ENCODE measurements around the gene BMI1. TPM values are rescaled to one million over a fixed set of nuclear protein-coding genes. Genes with fewer than 3 reads are reported as not detected.

Gene BMI1
- total and polyA plus RNA-seq, 4 donors, result 13.2 to 28.7 (median 19.5) TPM

GRCh38 chr10:22368402-22368801 is 47.5 kb downstream of the BMI1 start:
- H3K27me3 ChIP-seq (ENCODE audit: control insufficient read depth in 4 of 4, insufficient read depth in 4 of 4, low read length in 3 of 4), result peaks cover 0 to 2% (median 0%) of the 10 kb centered on the region in 4 donors
- no peaks in the 10 kb centered on the region for H3K9me3 ChIP-seq (ENCODE audit: control insufficient read depth in 4 of 4, low read length in 3 of 4)
- no peak overlapping the region for H3K9ac ChIP-seq (ENCODE audit: low read depth in 1 of 2, low read length in 2 of 2)
- DNase-seq (ENCODE audit: low spot score), result no peak
- WGBS, result 87% methylated on average over 4 of the region's 4 CpGs
- TF ChIP-seq HNF4G (IDR thresholded peaks at IDR 0.05) (no peak), RXRA (IDR thresholded peaks at IDR 0.05) (no peak), CTCF (IDR thresholded peaks at IDR 0.05; ENCODE audit: low read depth, low read length, missing input control) (no peak), NR2F2 (IDR thresholded peaks at IDR 0.05) (no peak), TAF1 (conservative IDR thresholded peaks at IDR 0.05) (no peak), RAD21 (IDR thresholded peaks at IDR 0.05) (no peak), REST (IDR thresholded peaks at IDR 0.05) (no peak), HNF4A (conservative IDR thresholded peaks at IDR 0.05) (no peak), GABPA (IDR thresholded peaks at IDR 0.05 in 1 of 2, conservative IDR thresholded peaks at IDR 0.05 in 1 of 2) (no peak), FOXA1 (IDR thresholded peaks at IDR 0.05) (no peak), MAX (IDR thresholded peaks at IDR 0.05) (no peak), ATF3 (IDR thresholded peaks at IDR 0.05) (no peak), FOXA2 (IDR thresholded peaks at IDR 0.05) (no peak), SP1 (IDR thresholded peaks at IDR 0.05) (no peak)
- TF ChIP-seq, protein P1, sequence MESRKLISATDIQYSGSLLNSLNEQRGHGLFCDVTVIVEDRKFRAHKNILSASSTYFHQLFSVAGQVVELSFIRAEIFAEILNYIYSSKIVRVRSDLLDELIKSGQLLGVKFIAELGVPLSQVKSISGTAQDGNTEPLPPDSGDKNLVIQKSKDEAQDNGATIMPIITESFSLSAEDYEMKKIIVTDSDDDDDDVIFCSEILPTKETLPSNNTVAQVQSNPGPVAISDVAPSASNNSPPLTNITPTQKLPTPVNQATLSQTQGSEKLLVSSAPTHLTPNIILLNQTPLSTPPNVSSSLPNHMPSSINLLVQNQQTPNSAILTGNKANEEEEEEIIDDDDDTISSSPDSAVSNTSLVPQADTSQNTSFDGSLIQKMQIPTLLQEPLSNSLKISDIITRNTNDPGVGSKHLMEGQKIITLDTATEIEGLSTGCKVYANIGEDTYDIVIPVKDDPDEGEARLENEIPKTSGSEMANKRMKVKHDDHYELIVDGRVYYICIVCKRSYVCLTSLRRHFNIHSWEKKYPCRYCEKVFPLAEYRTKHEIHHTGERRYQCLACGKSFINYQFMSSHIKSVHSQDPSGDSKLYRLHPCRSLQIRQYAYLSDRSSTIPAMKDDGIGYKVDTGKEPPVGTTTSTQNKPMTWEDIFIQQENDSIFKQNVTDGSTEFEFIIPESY (IDR thresholded peaks at IDR 0.05), result no peak
- no peaks in the 10 kb centered on the region for H3K4me1 ChIP-seq (ENCODE audit: control insufficient read depth in 4 of 4, insufficient read depth in 4 of 4, low read length in 3 of 4)
- H3K4me3 ChIP-seq (ENCODE audit: low read depth in 1 of 3, low read length in 3 of 3), result no peak overlapping the region
- no peaks in the 10 kb centered on the region for H3K36me3 ChIP-seq (ENCODE audit: control insufficient read depth in 4 of 4, insufficient read depth in 3 of 4, low read depth in 1 of 4, low read length in 3 of 4)
- no peak overlapping the region for H3K27ac ChIP-seq (ENCODE audit: low read depth in 1 of 2, low read length in 2 of 2)

GRCh38 chr10:22368981-22369380 is 48.1 kb downstream of the BMI1 start:
- Histone ChIP-seq H3K27ac (ENCODE audit: low read depth in 1 of 2, low read length in 2 of 2) (no peak overlapping the region), H3K36me3 (ENCODE audit: control insufficient read depth in 4 of 4, insufficient read depth in 3 of 4, low read depth in 1 of 4, low read length in 3 of 4) (no peaks in the 10 kb centered on the region), H3K4me1 (ENCODE audit: control insufficient read depth in 4 of 4, insufficient read depth in 4 of 4, low read length in 3 of 4) (no peaks in the 10 kb centered on the region), H3K27me3 (ENCODE audit: control insufficient read depth in 4 of 4, insufficient read depth in 4 of 4, low read length in 3 of 4) (peaks cover 0 to 2% (median 0%) of the 10 kb centered on the region in 4 donors), H3K9me3 (ENCODE audit: control insufficient read depth in 4 of 4, low read length in 3 of 4) (no peaks in the 10 kb centered on the region), H3K4me3 (ENCODE audit: low read depth in 1 of 3, low read length in 3 of 3) (no peak overlapping the region), H3K9ac (ENCODE audit: low read depth in 1 of 2, low read length in 2 of 2) (no peak overlapping the region)
- WGBS, result 46% methylated on average over 2 of the region's 2 CpGs
- TF ChIP-seq TAF1 (conservative IDR thresholded peaks at IDR 0.05), result no peak
- TF ChIP-seq YY1 (IDR thresholded peaks at IDR 0.05), result no peak
- TF ChIP-seq RXRA (IDR thresholded peaks at IDR 0.05), result no peak
- no peak for TF ChIP-seq SP1 (IDR thresholded peaks at IDR 0.05)
- TF ChIP-seq EGR1 (IDR thresholded peaks at IDR 0.05; ENCODE audit: low read depth in 2 of 2), result no peak
- TF ChIP-seq NR2F2 (IDR thresholded peaks at IDR 0.05), result no peak
- no peak for TF ChIP-seq FOXA2 (IDR thresholded peaks at IDR 0.05)
- TF ChIP-seq MAX (IDR thresholded peaks at IDR 0.05), result no peak
- DNase-seq (ENCODE audit: low spot score), result no peak
